HG03520 (cell line): ENCODE data around the gene TMBIM4.
"Not testable (repeated sequence)": the region's sequence is repeated elsewhere in the genome, so short reads cannot be mapped to it uniquely, and the experiment has no call there.

Source experiments
- ATAC-seq: cut with Tn5 transposase; IDR thresholded peaks from one replicate; pipeline ENCODE4 v1.9.1; 2021; ENCODE audit warnings: mild to moderate bottlenecking, moderate library complexity; ENCODE audit not compliant: unreplicated experiment

TMBIM4 gene

GRCh38 chr12:66169221-66170170 is at the start of gene TMBIM4:
TMBIM4 (minus strand) TSS chr12:66169996; CDS start chr12:66169951, 45 bp downstream.
- ATAC-seq: peak; percentile 84

GRCh38 chr12:66217342-66217917 is 47.6 kb upstream of the TMBIM4 start:
- ATAC-seq: no peak

- not testable (repeated sequence) for ATAC-seq
Observed at GRCh38 chr12:66213011-66213410, 43.2 kb upstream of the TMBIM4 start.

- ATAC-seq: not testable (repeated sequence)
Observed at GRCh38 chr12:66211573-66211972, 41.8 kb upstream of the TMBIM4 start.

- ATAC-seq: no peak
Observed at GRCh38 chr12:66210840-66211239, 41.0 kb upstream of the TMBIM4 start.

- ATAC-seq: no peak
Observed at GRCh38 chr12:66206141-66206540, 36.3 kb upstream of the TMBIM4 start.

GRCh38 chr12:66203820-66204219 is 34.0 kb upstream of the TMBIM4 start:
- ATAC-seq: no peak

GRCh38 chr12:66199831-66200509 is 30.2 kb upstream of the TMBIM4 start:
- no peak for ATAC-seq

GRCh38 chr12:66199141-66199540 is 29.3 kb upstream of the TMBIM4 start:
- no peak for ATAC-seq

GRCh38 chr12:66197495-66197921 is 27.7 kb upstream of the TMBIM4 start:
- ATAC-seq: no peak

- peak; percentile 93 for ATAC-seq
Observed at GRCh38 chr12:66196806-66197205, 27.0 kb upstream of the TMBIM4 start.

GRCh38 chr12:66195242-66195641 is 25.4 kb upstream of the TMBIM4 start:
- ATAC-seq: no peak

- no peak for ATAC-seq
Observed at GRCh38 chr12:66194122-66194521, 24.3 kb upstream of the TMBIM4 start.

- ATAC-seq: no peak
Observed at GRCh38 chr12:66191547-66192126, 21.8 kb upstream of the TMBIM4 start.

GRCh38 chr12:66190519-66191370 is 20.9 kb upstream of the TMBIM4 start:
- ATAC-seq: no peak

GRCh38 chr12:66189889-66190288 is 20.1 kb upstream of the TMBIM4 start:
- ATAC-seq: no peak

GRCh38 chr12:66189486-66189843 is 19.7 kb upstream of the TMBIM4 start:
- no peak for ATAC-seq

- peak; percentile 53 for ATAC-seq
Observed at GRCh38 chr12:66188584-66189485, 19.0 kb upstream of the TMBIM4 start, which contains the start of gene IRAK3. IRAK3 (plus strand) TSS chr12:66189214; CDS start chr12:66189300, 86 bp downstream.

- no peak for ATAC-seq
Observed at GRCh38 chr12:66187821-66188220, 18.0 kb upstream of the TMBIM4 start.
